MM.1S (cell line): ENCODE measurements around the gene ABITRAM.

Experiments used
- DNase-seq: peaks from one replicate; pipeline ENCODE4 v3.0.0-alpha.2; 2015
- H2AFZ ChIP-seq: fragments of 300-600 bp; sonication (generic); 2 replicates; pipeline ENCODE4 v1.6.0; 2016; ENCODE audit warnings: antibody characterized with exemption, low read length
- H3F3A ChIP-seq: fragments of 300-600 bp; sonication (generic); 2 replicates; pipeline ENCODE4 v1.6.1; 2016; ENCODE audit warnings: mild to moderate bottlenecking, antibody characterized with exemption, low read length, moderate library complexity, mixed read lengths; ENCODE audit not compliant: insufficient read depth
- H3K27ac ChIP-seq: fragments of 300-600 bp; sonication (generic); 2 replicates; pipeline ENCODE4 v1.5.1; 2016; ENCODE audit warnings: mild to moderate bottlenecking, low read length
- H3K27me3 ChIP-seq: fragments of 300-600 bp; sonication (generic); replicated peaks from 2 replicates; pipeline ENCODE4 v1.6.0; 2016; ENCODE audit warnings: low read length; ENCODE audit not compliant: insufficient read depth
- H3K36me3 ChIP-seq: fragments of 300-600 bp; sonication (generic); replicated peaks from 2 replicates; pipeline ENCODE4 v1.6.1; 2016; ENCODE audit warnings: mild to moderate bottlenecking, low read length, mixed read lengths; ENCODE audit not compliant: insufficient read depth
- H3K4me1 ChIP-seq: fragments of 300-600 bp; sonication (generic); 2 replicates; pipeline ENCODE4 v1.6.1; 2016; ENCODE audit warnings: low read length, mixed read lengths
- H3K4me2 ChIP-seq: fragments of 300-600 bp; sonication (generic); 2 replicates; pipeline ENCODE4 v1.6.0; 2016; ENCODE audit warnings: low read depth, low read length
- H3K4me3 ChIP-seq: fragments of 300-600 bp; sonication (generic); 2 replicates; pipeline ENCODE4 v1.5.1; 2016; ENCODE audit warnings: low read length, mixed read lengths
- H3K79me2 ChIP-seq: fragments of 300-600 bp; sonication (generic); 2 replicates; pipeline ENCODE4 v1.6.1; 2016; ENCODE audit warnings: mixed run types, low read length, mixed read lengths
- H3K9ac ChIP-seq: fragments of 300-600 bp; sonication (generic); 2 replicates; pipeline ENCODE4 v1.6.1; 2016; ENCODE audit warnings: low read length, mixed read lengths
- H3K9me2 ChIP-seq: fragments of 300-600 bp; sonication (generic); replicated peaks from 2 replicates; pipeline ENCODE4 v1.6.1; 2016; ENCODE audit warnings: mild to moderate bottlenecking, low read length, mixed read lengths; ENCODE audit not compliant: insufficient read depth
- H3K9me3 ChIP-seq: fragments of 300-600 bp; sonication (generic); replicated peaks from 2 replicates; pipeline ENCODE4 v1.6.1; 2016; ENCODE audit warnings: mild to moderate bottlenecking, low read length, mixed read lengths; ENCODE audit not compliant: insufficient read depth
- H4K20me1 ChIP-seq: fragments of 300-600 bp; sonication (generic); 2 replicates; pipeline ENCODE4 v1.6.1; 2016; ENCODE audit warnings: mild to moderate bottlenecking, low read length, moderate library complexity, mixed read lengths; ENCODE audit not compliant: insufficient read depth
- EZH2 ChIP-seq: fragments of 300-600 bp; sonication (generic); optimal IDR thresholded peaks from 2 replicates; pipeline ENCODE3; 2017; ENCODE audit warnings: low read depth, mild to moderate bottlenecking, antibody characterized with exemption, low read length, mixed read lengths
- EZH2phosphoT487 ChIP-seq: fragments of 300-600 bp; sonication (generic); IDR thresholded peaks from 2 replicates; pipeline ENCODE4 v1.6.1; 2018; ENCODE audit warnings: antibody characterized with exemption, low read length
- TF ChIP-seq, protein P1 (sequence below): fragments of 300-600 bp; sonication (generic); IDR thresholded peaks from 2 replicates; pipeline ENCODE4 v1.5.1; 2016; ENCODE audit warnings: antibody characterized with exemption, low read length, mixed read lengths

Gene ABITRAM

GRCh38 chr9:108900176-108900575, 34.0 kb upstream of the ABITRAM start:
- Histone ChIP-seq H3K4me2 (no peak overlapping the region), H3K27ac (no peak overlapping the region), H3K79me2 (no peaks in the 10 kb centered on the region), H3K27me3 (no peaks in the 10 kb centered on the region), H3K4me3 (no peak overlapping the region), H4K20me1 (no peaks in the 10 kb centered on the region), H3K9ac (no peak overlapping the region), H3F3A (no peaks in the 10 kb centered on the region), H2AFZ (no peak overlapping the region), H3K4me1 (no peaks in the 10 kb centered on the region), H3K9me2 (no peaks in the 10 kb centered on the region), H3K9me3 (no peaks in the 10 kb centered on the region), H3K36me3 (0 out of 2 replicates have a peak, but pooled peaks cover 3% of the 10 kb centered on the region)
- no peak for DNase-seq
- TF ChIP-seq, protein P1, sequence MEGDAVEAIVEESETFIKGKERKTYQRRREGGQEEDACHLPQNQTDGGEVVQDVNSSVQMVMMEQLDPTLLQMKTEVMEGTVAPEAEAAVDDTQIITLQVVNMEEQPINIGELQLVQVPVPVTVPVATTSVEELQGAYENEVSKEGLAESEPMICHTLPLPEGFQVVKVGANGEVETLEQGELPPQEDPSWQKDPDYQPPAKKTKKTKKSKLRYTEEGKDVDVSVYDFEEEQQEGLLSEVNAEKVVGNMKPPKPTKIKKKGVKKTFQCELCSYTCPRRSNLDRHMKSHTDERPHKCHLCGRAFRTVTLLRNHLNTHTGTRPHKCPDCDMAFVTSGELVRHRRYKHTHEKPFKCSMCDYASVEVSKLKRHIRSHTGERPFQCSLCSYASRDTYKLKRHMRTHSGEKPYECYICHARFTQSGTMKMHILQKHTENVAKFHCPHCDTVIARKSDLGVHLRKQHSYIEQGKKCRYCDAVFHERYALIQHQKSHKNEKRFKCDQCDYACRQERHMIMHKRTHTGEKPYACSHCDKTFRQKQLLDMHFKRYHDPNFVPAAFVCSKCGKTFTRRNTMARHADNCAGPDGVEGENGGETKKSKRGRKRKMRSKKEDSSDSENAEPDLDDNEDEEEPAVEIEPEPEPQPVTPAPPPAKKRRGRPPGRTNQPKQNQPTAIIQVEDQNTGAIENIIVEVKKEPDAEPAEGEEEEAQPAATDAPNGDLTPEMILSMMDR: no peak
- TF ChIP-seq EZH2 (no peak), EZH2phosphoT487 (no peak)

- Histone ChIP-seq H3K9me3 (no peaks in the 10 kb centered on the region), H3K27me3 (no peaks in the 10 kb centered on the region), H3K9me2 (no peaks in the 10 kb centered on the region), H3F3A (no peaks in the 10 kb centered on the region), H3K4me2 (no peak overlapping the region), H3K9ac (no peak overlapping the region), H3K4me1 (no peaks in the 10 kb centered on the region), H3K36me3 (0 out of 2 replicates have a peak, but pooled peaks cover 3% of the 10 kb centered on the region), H3K27ac (no peak overlapping the region), H3K79me2 (no peaks in the 10 kb centered on the region), H3K4me3 (no peak overlapping the region), H2AFZ (no peak overlapping the region), H4K20me1 (no peaks in the 10 kb centered on the region)
- DNase-seq: no peak
- TF ChIP-seq EZH2 (no peak), EZH2phosphoT487 (no peak)
- TF ChIP-seq, protein P1: no peak
Measured at GRCh38 chr9:108903420-108904103, 30.6 kb upstream of the ABITRAM start.

DNA sequence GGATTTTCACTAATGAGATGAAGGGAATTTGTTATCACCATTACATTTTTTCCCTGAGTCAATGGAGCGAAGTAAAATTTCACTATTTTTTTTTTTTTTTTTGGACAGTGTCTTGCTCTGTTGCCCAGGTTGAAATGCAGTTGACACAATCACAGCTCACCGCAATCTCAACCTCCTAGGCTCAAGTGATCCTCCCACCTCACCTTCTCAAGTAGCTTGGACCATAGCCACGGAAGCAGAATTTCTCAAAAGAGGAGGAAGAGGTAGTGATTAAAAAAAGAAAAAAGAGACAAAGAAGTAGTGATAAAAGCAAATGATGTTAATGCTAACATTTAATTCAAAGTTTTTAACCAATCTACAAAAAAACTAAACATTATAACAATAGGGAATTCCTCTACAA, 30.0 kb upstream of the ABITRAM start:
- Histone ChIP-seq H3K4me1 (no peaks in the 10 kb centered on the region), H3F3A (no peaks in the 10 kb centered on the region), H3K27ac (no peak overlapping the region), H3K9me2 (no peaks in the 10 kb centered on the region), H4K20me1 (no peaks in the 10 kb centered on the region), H3K9me3 (no peaks in the 10 kb centered on the region), H2AFZ (no peak overlapping the region), H3K4me3 (no peak overlapping the region), H3K9ac (no peak overlapping the region), H3K79me2 (no peaks in the 10 kb centered on the region), H3K27me3 (no peaks in the 10 kb centered on the region), H3K36me3 (0 out of 2 replicates have a peak, but pooled peaks cover 3% of the 10 kb centered on the region), H3K4me2 (no peak overlapping the region)
- DNase-seq: no peak
- TF ChIP-seq EZH2phosphoT487 (no peak), EZH2 (no peak)
- TF ChIP-seq, protein P1: no peak
